ENCODE data around the gene CCDC124. TPM values are rescaled to one million over a fixed set of nuclear protein-coding genes. Genes with fewer than 3 reads are reported as not detected.
"Not testable (repeated sequence)": the region's sequence is repeated elsewhere in the genome, so short reads cannot be mapped to it uniquely, and the experiment has no call there.

CCDC124 gene
- total and polyA plus RNA-seq, 2 experiments from 2014 or later, result 103 to 200 TPM

GRCh38 chr19:17910791-17911360 lies 21.9 kb upstream of the CCDC124 start:
- no peak for TF ChIP-seq CTCF (IDR thresholded peaks at IDR 0.05; ENCODE audit: low read depth, low read length)
- no peaks in the 10 kb centered on the region for H3K27me3 ChIP-seq
- H3K4me1 ChIP-seq (ENCODE audit: low read depth), result no peaks in the 10 kb centered on the region

DNA sequence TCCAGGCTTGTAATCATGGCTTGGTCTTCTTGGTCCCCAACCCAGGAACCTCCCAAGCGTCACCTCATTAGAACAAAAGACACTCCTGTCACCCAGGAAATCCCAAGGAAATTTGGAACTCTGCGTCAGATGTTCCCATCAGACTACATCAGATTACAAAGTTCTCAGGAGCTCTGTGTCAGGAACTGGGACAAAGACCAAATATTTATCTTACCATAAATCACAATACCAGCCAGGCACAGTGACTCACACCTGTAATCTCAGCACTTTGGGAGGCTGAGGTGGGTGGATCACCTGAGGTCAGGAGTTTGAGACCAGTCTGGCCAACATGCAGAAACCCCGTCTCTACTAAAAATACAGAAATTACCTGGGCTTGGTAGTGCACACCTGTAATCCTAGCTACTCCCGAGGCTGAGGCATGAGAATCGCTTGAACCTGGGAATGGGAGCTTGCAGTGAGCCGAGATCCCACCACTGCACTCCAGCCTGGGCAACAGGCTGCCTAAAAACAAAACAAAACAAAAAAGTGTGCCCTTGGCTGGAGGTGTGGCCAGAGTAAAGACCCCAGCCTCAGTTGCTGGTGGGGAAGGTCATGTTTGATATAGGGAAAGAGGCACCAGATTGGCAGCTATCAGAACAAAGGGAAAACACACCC lies 16.7 kb upstream of the CCDC124 start:
- no peaks in the 10 kb centered on the region for H3K36me3 ChIP-seq
- TF ChIP-seq CTCF (IDR thresholded peaks at IDR 0.05; ENCODE audit: low read depth, low read length), result no peak
- no peak for DNase-seq (ENCODE audit: low read depth in 1 of 2, low spot score in 1 of 2)
- no peak overlapping the region for H3K4me3 ChIP-seq
- H3K27me3 ChIP-seq, result no peaks in the 10 kb centered on the region
- no peak overlapping the region for H3K27ac ChIP-seq
- no peaks in the 10 kb centered on the region for H3K9me3 ChIP-seq (ENCODE audit: low read depth)
- H3K4me1 ChIP-seq (ENCODE audit: low read depth), result no peaks in the 10 kb centered on the region

More at GRCh38 chr19:17910791-17911360, 21.9 kb upstream of the CCDC124 start:
- Histone ChIP-seq H3K27ac (no peak overlapping the region), H3K4me3 (no peak overlapping the region), H3K9me3 (ENCODE audit: low read depth) (no peaks in the 10 kb centered on the region), H3K36me3 (no peaks in the 10 kb centered on the region)
- no peak for DNase-seq (ENCODE audit: low read depth in 1 of 2, low spot score in 1 of 2)

DNA sequence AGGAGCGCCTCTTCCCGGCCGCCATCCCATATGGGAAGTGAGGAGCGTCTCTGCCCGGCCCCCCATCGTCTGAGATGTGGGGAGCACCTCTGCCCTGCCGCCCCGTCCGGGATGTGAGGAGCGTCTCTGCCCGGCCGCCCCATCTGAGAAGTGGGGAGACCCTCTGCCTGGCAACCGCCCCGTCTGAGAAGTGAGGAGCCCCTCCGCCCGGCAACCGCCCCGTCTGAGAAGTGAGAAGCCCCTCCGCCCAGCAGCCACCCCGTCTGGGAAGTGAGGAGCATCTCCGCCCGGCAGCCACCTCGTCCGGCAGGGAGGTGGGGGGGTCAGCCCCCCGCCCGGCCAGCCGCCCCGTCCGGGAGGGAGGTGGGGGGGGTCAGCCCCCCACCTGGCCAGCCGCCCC lies 14.7 kb upstream of the CCDC124 start:
- H3K4me3 ChIP-seq; H3K27ac ChIP-seq; H3K9me3 ChIP-seq (ENCODE audit: low read depth); H3K4me1 ChIP-seq (ENCODE audit: low read depth); H3K27me3 ChIP-seq; DNase-seq (ENCODE audit: low read depth in 1 of 2, low spot score in 1 of 2); H3K36me3 ChIP-seq: not testable (repeated sequence)

GRCh38 chr19:17919122-17919521 lies 13.7 kb upstream of the CCDC124 start:
- not testable (repeated sequence) for H3K27ac ChIP-seq; H3K4me1 ChIP-seq (ENCODE audit: low read depth); DNase-seq (ENCODE audit: low read depth in 1 of 2, low spot score in 1 of 2)

GRCh38 chr19:17920527-17920926 lies 12.3 kb upstream of the CCDC124 start:
- no peak for DNase-seq (ENCODE audit: low read depth in 1 of 2, low spot score in 1 of 2)
- no peak for TF ChIP-seq CTCF (IDR thresholded peaks at IDR 0.05; ENCODE audit: low read depth, low read length)

More at GRCh38 chr19:17919122-17919521, 13.7 kb upstream of the CCDC124 start:
- not testable (repeated sequence) for H3K9me3 ChIP-seq (ENCODE audit: low read depth); H3K4me3 ChIP-seq; H3K27me3 ChIP-seq; H3K36me3 ChIP-seq

GRCh38 chr19:17922138-17922537 lies 10.7 kb upstream of the CCDC124 start:
- TF ChIP-seq CTCF (IDR thresholded peaks at IDR 0.05; ENCODE audit: low read depth, low read length), result no peak
- DNase-seq (ENCODE audit: low read depth in 1 of 2, low spot score in 1 of 2), result no peak

More at GRCh38 chr19:17920527-17920926, 12.3 kb upstream of the CCDC124 start:
- Histone ChIP-seq H3K4me3 (no peak overlapping the region), H3K4me1 (ENCODE audit: low read depth) (no peaks in the 10 kb centered on the region), H3K27ac (no peak overlapping the region), H3K36me3 (no peaks in the 10 kb centered on the region), H3K27me3 (no peaks in the 10 kb centered on the region), H3K9me3 (ENCODE audit: low read depth) (no peaks in the 10 kb centered on the region)

More at GRCh38 chr19:17922138-17922537, 10.7 kb upstream of the CCDC124 start:
- no peaks in the 10 kb centered on the region for H3K9me3 ChIP-seq (ENCODE audit: low read depth)
- H3K4me1 ChIP-seq (ENCODE audit: low read depth), result no peaks in the 10 kb centered on the region
- H3K27ac ChIP-seq, result no peak overlapping the region
- no peaks in the 10 kb centered on the region for H3K27me3 ChIP-seq
- no peaks in the 10 kb centered on the region for H3K36me3 ChIP-seq
- H3K4me3 ChIP-seq, result no peak overlapping the region
